B cell (primary cell): ENCODE results near the gene SPTB. TPM values are rescaled to one million over a fixed set of nuclear protein-coding genes. Genes with fewer than 3 reads are reported as not detected.

ENCODE experiments used
- ATAC-seq: fragments of 200-7000 bp; cut with Tn5 transposase; one replicate; pipeline ENCODE4 v1.10.0; 2021; ENCODE audit warnings: low read depth, mild to moderate bottlenecking, moderate number of reproducible peaks, moderate library complexity
- CTCF ChIA-PET: fragments of 350-600 bp; sonication (Branson Sonifier 250); formaldehyde crosslinking; loops from one replicate; lab custom pipeline; 2021; ENCODE audit warnings: antibody characterized with exemption, inconsistent platforms; lab: Charles Lee
- POLR2A ChIA-PET: fragments of 350-600 bp; sonication (Branson Sonifier 250); formaldehyde crosslinking; loops from one replicate; lab custom pipeline; 2021; ENCODE audit warnings: antibody characterized with exemption; lab: Charles Lee
- DNase-seq: peaks from one replicate; pipeline ENCODE4 v3.0.0; 2013
- H2AFZ ChIP-seq: 2 replicates; pipeline ENCODE4 v1.6.1; 2012; ENCODE audit warnings: mild to moderate bottlenecking, low read depth, low read length; ENCODE audit not compliant: insufficient read depth, poor library complexity, severe bottlenecking
- H3K27ac ChIP-seq, 2 donors: 1 replicate in 1 of 2; 2 replicates in 1 of 2; pipeline ENCODE4 v1.5.1; 2012 to 2013; ENCODE audit warnings: low read length in 2 of 2, mild to moderate bottlenecking in 2 of 2, moderate library complexity in 1 of 2
- H3K27me3 ChIP-seq, 4 experiments: fragments of 200-600 bp in 1 of 4; sonication (generic) in 1 of 4; replicated peaks in 1 of 4; 1 replicate in 2 of 4; 2 replicates in 2 of 4; pipeline versions ENCODE4 v1.6.1 to v1.7.0; 2013 to 2016; ENCODE audit warnings: low read length in 3 of 4, mild to moderate bottlenecking in 2 of 4, mixed read lengths in 1 of 4, moderate library complexity in 1 of 4; ENCODE audit not compliant: insufficient read depth in 4 of 4, control insufficient read depth in 3 of 4; ENCODE audit errors: control extremely low read depth in 1 of 4
- H3K36me3 ChIP-seq, 2 experiments: replicated peaks in 1 of 2; 1 replicate in 1 of 2; 2 replicates in 1 of 2; pipeline versions ENCODE4 v1.6.1 to v1.7.1; 2013; ENCODE audit warnings: low read length in 1 of 2; ENCODE audit not compliant: insufficient read depth in 2 of 2, control insufficient read depth in 1 of 2; ENCODE audit errors: control extremely low read depth in 1 of 2, extremely low read depth in 1 of 2
- H3K4me1 ChIP-seq, 2 donors: fragments of 200-600 bp in 1 of 2; sonication (generic) in 1 of 2; 1 replicate in 1 of 2; 2 replicates in 1 of 2; pipeline versions ENCODE4 v1.5.1 to v1.6.1; 2013 to 2017; ENCODE audit warnings: low read length in 2 of 2; ENCODE audit not compliant: control insufficient read depth in 2 of 2, insufficient read depth in 2 of 2
- H3K4me2 ChIP-seq: replicated peaks from 2 replicates; pipeline ENCODE3; 2012; ENCODE audit warnings: mild to moderate bottlenecking, low read depth, low read length; ENCODE audit not compliant: poor library complexity, severe bottlenecking
- H3K4me3 ChIP-seq, 5 experiments: fragments of 200-600 bp in 1 of 5; sonication (generic) in 1 of 5; 1 replicate in 3 of 5; 2 replicates in 2 of 5; pipeline versions ENCODE4 v1.5.1 to v1.7.0; 2011 to 2016; ENCODE audit warnings: low read length in 4 of 5, mild to moderate bottlenecking in 4 of 5, low read depth in 2 of 5, control low read depth in 1 of 5, moderate library complexity in 1 of 5; ENCODE audit not compliant: insufficient read depth in 1 of 5; ENCODE audit errors: control extremely low read depth in 1 of 5, extremely low read depth in 1 of 5
- H3K79me2 ChIP-seq: fragments of 200-600 bp; sonication (generic); one replicate; pipeline ENCODE4 v1.6.0; 2016; ENCODE audit warnings: low read length; ENCODE audit not compliant: control insufficient read depth, insufficient read depth
- H3K9ac ChIP-seq: fragments of 200-600 bp; sonication (generic); 2 replicates; pipeline ENCODE4 v1.6.1; 2017; ENCODE audit warnings: mild to moderate bottlenecking, low read length, moderate library complexity
- H3K9me3 ChIP-seq, 3 donors: one replicate each; pipeline versions ENCODE4 v1.6.1 to v1.7.1; 2013; ENCODE audit warnings: low read length in 2 of 3; ENCODE audit not compliant: control insufficient read depth in 2 of 3, insufficient read depth in 1 of 3; ENCODE audit errors: control extremely low read depth in 1 of 3
- H4K20me1 ChIP-seq: 2 replicates; pipeline ENCODE4 v1.6.0; 2012; ENCODE audit warnings: mild to moderate bottlenecking, low read length; ENCODE audit not compliant: insufficient read depth, control insufficient read depth, poor library complexity, severe bottlenecking
- H3K27ac Mint-ChIP-seq: one replicate; pipeline ENCODE4 v1.8.0; 2021; ENCODE audit warnings: mixed read lengths
- H3K27me3 Mint-ChIP-seq: one replicate; pipeline ENCODE4 v1.8.0; 2021; ENCODE audit warnings: mixed read lengths
- H3K4me1 Mint-ChIP-seq: one replicate; pipeline ENCODE4 v1.8.0; 2021; ENCODE audit warnings: mixed read lengths
- H3K4me3 Mint-ChIP-seq: one replicate; pipeline ENCODE4 v1.8.0; 2021; ENCODE audit warnings: mixed read lengths
- H3K9me3 Mint-ChIP-seq: one replicate; pipeline ENCODE4 v1.8.0; 2022; ENCODE audit warnings: mixed read lengths; ENCODE audit not compliant: insufficient read depth
- CTCF ChIP-seq: fragments of 200-600 bp; IDR thresholded peaks from one replicate; pipeline ENCODE4 v1.8.0; 2022; ENCODE audit warnings: antibody characterized with exemption, mild to moderate bottlenecking
- EZH2 ChIP-seq: IDR thresholded peaks from 2 replicates; pipeline ENCODE4 v1.6.1; 2012; ENCODE audit warnings: borderline replicate concordance, low read depth, mild to moderate bottlenecking, moderate library complexity, low read length; ENCODE audit not compliant: insufficient read depth, poor library complexity, severe bottlenecking
- WGBS: methylation state at CpG from one replicate; pipeline ENCODE4 v1.1.5; 2013; ENCODE audit warnings: missing lambda C conversion rate; ENCODE audit not compliant: insufficient coverage; 5-methylcytosine and 5-hydroxymethylcytosine counted together
- intact Hi-C: fragments of 100-400 bp; cut with micrococcal nuclease; formaldehyde crosslinking; loops from one replicate; pipeline ENCODE4 v1.10.0; 2022
- polyA plus RNA-seq: library from polyadenylated mRNA; depleted of rRNA; stranded (reverse); fragments of >200 nt; gene quantifications from 2 replicates; pipeline ENCODE4 v1.2.3, GENCODE V29; 2012
- total RNA-seq, 2 donors: library from RNA; stranded (reverse); fragments of 120-200 nt in 1 of 2; gene quantifications; 1 replicate in 1 of 2; 2 replicates in 1 of 2; pipeline versions ENCODE4 v1.2.3 to v1.2.4, GENCODE V29; 2013 to 2022

The SPTB gene
- total and polyA plus RNA-seq, 2 donors (not counting 1 experiment from before 2014, with no cell fraction given): 0.12 TPM; not detected in 1

GRCh38 chr14:64828071-64828470 lies 51.6 kb downstream of the SPTB start:
- Mint-ChIP-seq H3K27ac (no peak overlapping the region), H3K4me3 (no peak overlapping the region), H3K4me1 (peaks cover 4% of the 10 kb centered on the region), H3K9me3 (no peaks in the 10 kb centered on the region), H3K27me3 (peaks cover 28% of the 10 kb centered on the region)
- H3K9ac ChIP-seq: no peak overlapping the region
- no peak overlapping the region for H3K4me3 ChIP-seq
- H2AFZ ChIP-seq: no peak overlapping the region
- no peak overlapping the region for H3K4me2 ChIP-seq
- ChIA-PET POLR2A (interaction anchor here (0.8 kb wide), 1 partner anchor 197 kb away, joined by 3 read pairs; no protein-coding TSS in a partner anchor), CTCF (interaction anchor here (3.1 kb wide), 1 partner anchor 63 kb away, joined by 17 read pairs; no protein-coding TSS in a partner anchor)
- H4K20me1 ChIP-seq: no peaks in the 10 kb centered on the region
- intact Hi-C loops: no loop called here
- DNase-seq (no peak), ATAC-seq (no peak)
- H3K27me3 ChIP-seq: peaks cover 0 to 13% (median 2%) of the 10 kb centered on the region in 4 experiments
- no peaks in the 10 kb centered on the region for H3K9me3 ChIP-seq
- H3K4me1 ChIP-seq: peaks cover 4 to 5% of the 10 kb centered on the region in 2 donors
- H3K36me3 ChIP-seq: no peaks in the 10 kb centered on the region
- no peak overlapping the region for H3K27ac ChIP-seq
- no CpG with 5 or more reads among the region's 3 CpGs for WGBS
- no peak for TF ChIP-seq EZH2
- no peak for TF ChIP-seq CTCF
- H3K79me2 ChIP-seq: no peaks in the 10 kb centered on the region

GRCh38 chr14:64826845-64827244 lies 52.9 kb downstream of the SPTB start:
- no peaks in the 10 kb centered on the region for H3K9me3 Mint-ChIP-seq
- Histone ChIP-seq H4K20me1 (no peaks in the 10 kb centered on the region), H3K4me1 (peaks cover 6 to 7% of the 10 kb centered on the region in 2 donors), H3K4me2 (no peak overlapping the region), H3K36me3 (no peaks in the 10 kb centered on the region), H3K9ac (no peak overlapping the region), H3K27ac (no peak overlapping the region), H3K79me2 (no peaks in the 10 kb centered on the region), H3K4me3 (no peak overlapping the region), H3K27me3 (peaks cover 0 to 13% (median 2%) of the 10 kb centered on the region in 4 experiments), H3K9me3 (no peaks in the 10 kb centered on the region), H2AFZ (no peak overlapping the region)
- DNase-seq (no peak), ATAC-seq (no peak)
- no peak for TF ChIP-seq EZH2
- no peak for TF ChIP-seq CTCF
- intact Hi-C loops: no loop called here
- CTCF ChIA-PET: interaction anchor here (3.1 kb wide), 1 partner anchor 65 kb away, joined by 17 read pairs; no protein-coding TSS in a partner anchor
- peaks cover 31% of the 10 kb centered on the region for H3K27me3 Mint-ChIP-seq
- no peak overlapping the region for H3K27ac Mint-ChIP-seq
- no peak overlapping the region for H3K4me3 Mint-ChIP-seq
- POLR2A ChIA-PET: no interaction called here
- H3K4me1 Mint-ChIP-seq: peaks cover 6% of the 10 kb centered on the region
- 91% methylated on average over 6 of the region's 6 CpGs for WGBS
